OCI-LY1 (cell line): ENCODE data around the gene ADCY9.
"Not testable (repeated sequence)": the region's sequence is repeated elsewhere in the genome, so short reads cannot be mapped to it uniquely, and the experiment has no call there.

ENCODE experiments used
- H2AFZ ChIP-seq: fragments of 200-600 bp; sonication (generic), shearing (Covaris generic); 2 replicates; pipeline ENCODE4 v1.6.0; 2014; ENCODE audit warnings: antibody characterized with exemption, mild to moderate bottlenecking, low read length
- H3F3A ChIP-seq: fragments of 200-600 bp; sonication (generic), shearing (Covaris generic); 2 replicates; pipeline ENCODE4 v1.6.0; 2014; ENCODE audit warnings: mild to moderate bottlenecking, antibody characterized with exemption, low read length, moderate library complexity; ENCODE audit not compliant: insufficient read depth
- H3K27ac ChIP-seq: fragments of 200-600 bp; sonication (generic); 2 replicates; pipeline ENCODE4 v1.5.1; 2014; ENCODE audit warnings: low read length, mixed run types, mild to moderate bottlenecking, low read depth; ENCODE audit not compliant: poor library complexity, severe bottlenecking
- H3K27me3 ChIP-seq: fragments of 200-600 bp; sonication (generic); 2 replicates; pipeline ENCODE4 v1.6.0; 2014; ENCODE audit warnings: antibody characterized with exemption, mild to moderate bottlenecking, low read length, moderate library complexity; ENCODE audit not compliant: insufficient read depth
- H3K36me3 ChIP-seq: fragments of 200-600 bp; sonication (generic); 2 replicates; pipeline ENCODE4 v1.6.1; 2014; ENCODE audit warnings: mild to moderate bottlenecking, antibody characterized with exemption, low read length, moderate library complexity, mixed read lengths; ENCODE audit not compliant: insufficient read depth
- H3K4me1 ChIP-seq: fragments of 200-600 bp; sonication (generic); 2 replicates; pipeline ENCODE4 v1.5.1; 2014; ENCODE audit warnings: mild to moderate bottlenecking, low read length, moderate library complexity; ENCODE audit not compliant: insufficient read depth, severe bottlenecking
- H3K4me2 ChIP-seq: fragments of 200-600 bp; sonication (generic), shearing (Covaris generic); 2 replicates; pipeline ENCODE4 v1.6.1; 2014; ENCODE audit warnings: low read length
- H3K4me3 ChIP-seq: fragments of 200-600 bp; sonication (generic); 2 replicates; pipeline ENCODE4 v1.5.1; 2014; ENCODE audit warnings: low read length, low read depth, mild to moderate bottlenecking, mixed read lengths; ENCODE audit not compliant: poor library complexity, severe bottlenecking
- H3K79me2 ChIP-seq: fragments of 200-600 bp; shearing (Covaris generic); 2 replicates; pipeline ENCODE4 v1.6.1; 2016; ENCODE audit warnings: mixed run types, low read length, mixed read lengths; ENCODE audit not compliant: insufficient read depth
- H3K9ac ChIP-seq: fragments of 200-600 bp; sonication (generic), shearing (Covaris generic); 2 replicates; pipeline ENCODE4 v1.6.1; 2014; ENCODE audit warnings: mild to moderate bottlenecking, low read length, mixed read lengths
- H3K9me2 ChIP-seq: fragments of 200-600 bp; sonication (generic), shearing (Covaris generic); 2 replicates; pipeline ENCODE4 v1.6.1; 2014; ENCODE audit warnings: low read depth, mild to moderate bottlenecking, low read length, mixed read lengths
- H3K9me3 ChIP-seq: fragments of 200-600 bp; shearing (Covaris generic); 2 replicates; pipeline ENCODE4 v1.6.1; 2014; ENCODE audit warnings: low read length, mixed read lengths
- H4K20me1 ChIP-seq: fragments of 200-600 bp; sonication (generic), shearing (Covaris generic); 2 replicates; pipeline ENCODE4 v1.6.0; 2016; ENCODE audit warnings: mild to moderate bottlenecking, low read length; ENCODE audit not compliant: insufficient read depth
- CTCF ChIP-seq: fragments of 200-600 bp; sonication (generic), shearing (Covaris generic); IDR thresholded peaks from 2 replicates; pipeline ENCODE4 v1.5.1; 2017; ENCODE audit warnings: mild to moderate bottlenecking, antibody characterized with exemption, low read length, moderate library complexity, mixed read lengths
- EZH2 ChIP-seq: fragments of 200-600 bp; sonication (generic), shearing (Covaris generic); IDR thresholded peaks from 2 replicates; pipeline ENCODE4 v1.8.0; 2017; ENCODE audit warnings: borderline replicate concordance, mixed run types, mild to moderate bottlenecking, antibody characterized with exemption, low read length, moderate library complexity, mixed read lengths

Gene ADCY9

GRCh38 chr16:3951861-3952736, 164.1 kb downstream of the ADCY9 start:
- Histone ChIP-seq H4K20me1 (no peaks in the 10 kb centered on the region), H3K79me2 (no peaks in the 10 kb centered on the region), H3F3A (no peaks in the 10 kb centered on the region), H2AFZ (no peak overlapping the region), H3K9ac (no peak overlapping the region), H3K4me2 (no peak overlapping the region), H3K9me3 (no peaks in the 10 kb centered on the region), H3K4me3 (no peak overlapping the region), H3K9me2 (no peaks in the 10 kb centered on the region), H3K27ac (no peak overlapping the region), H3K36me3 (no peaks in the 10 kb centered on the region), H3K4me1 (no peaks in the 10 kb centered on the region), H3K27me3 (0 out of 2 replicates have a peak, but pooled peaks cover 9% of the 10 kb centered on the region)
- TF ChIP-seq CTCF (no peak), EZH2 (no peak)

GRCh38 chr16:3951380-3951779, 164.9 kb downstream of the ADCY9 start:
- H2AFZ ChIP-seq, H3K9me2 ChIP-seq, H3K9me3 ChIP-seq, H3K4me3 ChIP-seq, H3F3A ChIP-seq, H3K9ac ChIP-seq, H3K4me2 ChIP-seq, H3K27ac ChIP-seq, H3K4me1 ChIP-seq, H3K79me2 ChIP-seq, H3K27me3 ChIP-seq, H3K36me3 ChIP-seq, H4K20me1 ChIP-seq: not testable (repeated sequence)

GRCh38 chr16:3950343-3951193, 165.7 kb downstream of the ADCY9 start:
- Histone ChIP-seq H3K9ac (no peak overlapping the region), H3K36me3 (no peaks in the 10 kb centered on the region), H3K4me1 (no peaks in the 10 kb centered on the region), H3F3A (no peaks in the 10 kb centered on the region), H3K4me2 (no peak overlapping the region), H4K20me1 (no peaks in the 10 kb centered on the region), H3K4me3 (no peak overlapping the region), H3K9me2 (no peaks in the 10 kb centered on the region), H2AFZ (no peak overlapping the region), H3K27ac (no peak overlapping the region), H3K9me3 (no peaks in the 10 kb centered on the region), H3K27me3 (peaks cover 13% of the 10 kb centered on the region; the same call in 1 of the 2 replicates), H3K79me2 (no peaks in the 10 kb centered on the region)
- TF ChIP-seq EZH2: no peak
- no peak for TF ChIP-seq CTCF
